ENCODE measurements around the gene LRRC40.
"Not testable (repeated sequence)": the region's sequence is repeated elsewhere in the genome, so short reads cannot be mapped to it uniquely, and the experiment has no call there.

The LRRC40 gene

DNA sequence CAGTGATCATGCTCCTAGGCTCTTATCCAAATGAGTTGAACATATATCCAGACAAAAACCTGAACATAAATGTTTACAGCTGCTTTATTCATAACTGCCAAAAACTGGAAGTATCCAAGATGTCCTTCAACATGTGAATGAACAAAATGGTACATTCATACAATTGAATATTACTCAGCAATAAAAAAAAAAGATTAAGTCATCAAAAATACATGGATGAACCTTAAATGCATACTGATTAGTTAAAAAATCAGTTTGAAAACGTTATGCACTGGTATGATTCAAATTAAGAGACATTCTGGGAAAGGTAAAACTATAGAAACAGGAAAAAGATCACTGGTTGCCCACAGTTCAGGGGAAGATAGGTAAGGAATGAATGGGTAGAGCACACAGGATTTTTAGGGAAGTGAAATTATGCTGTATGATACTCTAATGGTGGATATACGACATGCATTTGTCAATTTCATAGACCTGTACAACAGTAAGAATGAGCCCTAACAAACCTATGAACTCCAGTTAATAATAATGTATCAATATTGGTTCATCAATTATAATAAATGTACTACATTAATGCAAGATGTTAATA is 3.1 kb downstream of the LRRC40 start:
- H3K27ac ChIP-seq = no peak overlapping the region
- TF ChIP-seq ZFX (IDR thresholded peaks at IDR 0.05) = no peak
- TF ChIP-seq, protein P1, sequence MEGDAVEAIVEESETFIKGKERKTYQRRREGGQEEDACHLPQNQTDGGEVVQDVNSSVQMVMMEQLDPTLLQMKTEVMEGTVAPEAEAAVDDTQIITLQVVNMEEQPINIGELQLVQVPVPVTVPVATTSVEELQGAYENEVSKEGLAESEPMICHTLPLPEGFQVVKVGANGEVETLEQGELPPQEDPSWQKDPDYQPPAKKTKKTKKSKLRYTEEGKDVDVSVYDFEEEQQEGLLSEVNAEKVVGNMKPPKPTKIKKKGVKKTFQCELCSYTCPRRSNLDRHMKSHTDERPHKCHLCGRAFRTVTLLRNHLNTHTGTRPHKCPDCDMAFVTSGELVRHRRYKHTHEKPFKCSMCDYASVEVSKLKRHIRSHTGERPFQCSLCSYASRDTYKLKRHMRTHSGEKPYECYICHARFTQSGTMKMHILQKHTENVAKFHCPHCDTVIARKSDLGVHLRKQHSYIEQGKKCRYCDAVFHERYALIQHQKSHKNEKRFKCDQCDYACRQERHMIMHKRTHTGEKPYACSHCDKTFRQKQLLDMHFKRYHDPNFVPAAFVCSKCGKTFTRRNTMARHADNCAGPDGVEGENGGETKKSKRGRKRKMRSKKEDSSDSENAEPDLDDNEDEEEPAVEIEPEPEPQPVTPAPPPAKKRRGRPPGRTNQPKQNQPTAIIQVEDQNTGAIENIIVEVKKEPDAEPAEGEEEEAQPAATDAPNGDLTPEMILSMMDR (conservative IDR thresholded peaks at IDR 0.05) = no peak

DNA sequence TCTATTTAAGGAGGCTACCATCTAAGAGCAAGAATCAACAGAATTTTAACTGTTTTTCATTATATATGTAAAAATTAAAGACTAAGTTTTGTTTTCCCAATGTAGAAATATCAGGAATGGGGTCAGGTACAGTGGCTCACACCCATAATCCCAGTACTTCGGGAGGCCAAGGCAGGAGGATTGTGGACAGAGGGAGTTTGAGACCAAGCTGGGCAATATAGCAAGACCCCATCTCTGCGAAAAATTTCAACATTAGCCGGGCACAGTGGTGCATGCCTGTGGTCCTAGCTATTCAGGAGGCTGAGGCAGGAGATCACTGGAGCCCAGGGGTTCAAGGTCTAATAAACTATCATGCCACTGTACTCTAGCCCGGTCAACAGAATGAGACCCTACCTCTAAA is 5.3 kb downstream of the LRRC40 start:
- TF ChIP-seq ZFX (IDR thresholded peaks at IDR 0.05) = no peak
- TF ChIP-seq, protein P1 (conservative IDR thresholded peaks at IDR 0.05) = no peak
- H3K27ac ChIP-seq = no peak overlapping the region

DNA sequence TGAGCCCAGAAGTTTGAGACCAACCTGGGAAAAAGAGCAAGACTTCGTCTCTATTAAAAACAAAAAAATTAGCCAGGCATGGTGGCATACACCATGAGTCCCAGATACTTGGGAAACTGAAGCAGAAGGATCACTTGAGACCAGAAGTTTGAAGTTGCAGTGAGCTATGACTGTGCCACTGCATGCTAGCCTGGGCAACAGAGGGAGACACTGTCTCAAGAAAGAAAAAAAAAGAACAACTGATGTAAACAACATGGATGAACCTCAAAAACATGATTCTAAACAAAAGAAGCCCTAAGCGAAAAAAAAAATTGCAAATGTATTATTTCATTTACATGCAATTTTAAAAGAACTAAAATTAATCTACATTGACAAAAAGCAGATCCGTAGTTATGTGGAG is 9.0 kb downstream of the LRRC40 start:
- H3K27ac ChIP-seq = no peak overlapping the region
- TF ChIP-seq ZFX (IDR thresholded peaks at IDR 0.05) = no peak
- TF ChIP-seq, protein P1 (conservative IDR thresholded peaks at IDR 0.05) = no peak

DNA sequence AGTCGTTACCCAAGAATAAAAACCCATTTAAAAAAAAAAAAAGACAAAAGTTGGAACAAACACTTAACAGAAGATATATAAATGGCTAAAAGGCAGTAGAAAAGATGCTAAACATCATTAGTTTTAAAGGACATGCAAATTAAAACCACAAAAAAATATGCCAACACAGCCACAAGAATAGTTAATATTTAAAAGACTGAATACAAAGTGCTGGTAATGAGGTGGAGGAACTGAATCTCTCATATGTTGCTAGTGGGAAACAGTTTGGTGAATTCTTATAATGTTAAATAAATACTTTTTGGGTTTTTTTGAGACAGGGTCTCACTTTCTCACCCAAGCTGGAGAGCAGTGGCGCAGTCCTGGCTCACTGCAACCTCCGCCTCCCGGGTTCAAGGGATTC is 10.0 kb downstream of the LRRC40 start:
- H3K27ac ChIP-seq = no peak overlapping the region
- no peak for TF ChIP-seq ZFX (IDR thresholded peaks at IDR 0.05)
- TF ChIP-seq, protein P1 (conservative IDR thresholded peaks at IDR 0.05) = no peak

DNA sequence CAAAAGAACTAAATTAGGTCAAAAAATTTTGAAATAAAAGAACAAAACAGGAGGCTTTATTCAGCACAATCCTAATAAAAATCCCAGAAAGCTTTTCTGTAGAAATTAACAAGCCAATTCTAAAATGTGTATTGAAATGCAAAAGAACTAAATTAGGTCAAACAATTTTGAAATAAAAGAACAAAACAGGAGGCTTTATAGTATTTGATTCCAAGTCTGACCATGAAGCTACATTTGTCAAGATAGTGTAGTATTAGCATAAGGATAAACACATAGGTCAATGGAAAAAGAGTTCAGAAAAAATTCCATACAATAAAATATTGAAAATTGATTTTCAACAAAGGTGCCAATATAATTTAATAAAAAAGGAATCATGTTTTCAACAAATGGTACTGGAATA is 10.8 kb downstream of the LRRC40 start:
- TF ChIP-seq, protein P1 (conservative IDR thresholded peaks at IDR 0.05) = no peak
- TF ChIP-seq ZFX (IDR thresholded peaks at IDR 0.05) = no peak
- H3K27ac ChIP-seq = no peak overlapping the region

DNA sequence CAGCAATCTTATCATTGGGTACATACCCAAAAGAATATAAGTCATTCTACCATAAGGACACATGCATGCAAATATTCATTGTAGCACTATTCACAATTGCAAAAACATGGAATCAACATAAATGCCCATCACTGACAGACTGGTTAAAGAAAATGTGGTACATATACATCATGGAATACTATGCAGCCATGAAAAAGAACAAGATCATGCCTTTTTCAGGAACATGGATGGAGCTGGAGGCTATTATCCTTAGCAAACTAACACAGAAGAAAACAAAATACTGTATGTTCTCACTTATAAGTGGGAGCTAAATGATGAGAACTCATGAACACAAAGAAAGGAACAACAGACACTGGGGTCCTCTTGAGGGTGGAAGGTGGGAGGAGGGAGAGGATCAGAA is 12.9 kb downstream of the LRRC40 start:
- not testable (repeated sequence) for H3K27ac ChIP-seq

DNA sequence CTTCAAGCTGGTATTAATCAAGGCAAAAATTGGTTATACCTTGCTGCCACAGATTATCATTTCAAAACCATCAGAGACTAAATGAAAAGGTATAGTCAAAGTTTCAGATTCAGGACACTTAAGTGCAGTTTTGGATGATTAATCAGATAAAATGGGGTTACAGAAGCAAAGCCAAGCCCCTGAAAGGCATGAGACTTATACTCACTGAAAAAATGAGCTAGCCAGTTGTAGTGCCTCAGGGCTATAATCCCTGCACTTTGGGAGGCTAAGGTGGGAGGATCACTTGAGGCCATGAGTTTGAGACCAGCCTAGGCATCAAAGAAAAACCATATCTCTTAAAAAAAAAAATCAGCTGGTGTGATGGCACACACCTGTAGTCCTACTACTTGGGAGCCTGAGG is 15.2 kb downstream of the LRRC40 start:
- TF ChIP-seq ZFX (IDR thresholded peaks at IDR 0.05) = no peak
- TF ChIP-seq, protein P1 (conservative IDR thresholded peaks at IDR 0.05) = no peak
- no peak overlapping the region for H3K27ac ChIP-seq

DNA sequence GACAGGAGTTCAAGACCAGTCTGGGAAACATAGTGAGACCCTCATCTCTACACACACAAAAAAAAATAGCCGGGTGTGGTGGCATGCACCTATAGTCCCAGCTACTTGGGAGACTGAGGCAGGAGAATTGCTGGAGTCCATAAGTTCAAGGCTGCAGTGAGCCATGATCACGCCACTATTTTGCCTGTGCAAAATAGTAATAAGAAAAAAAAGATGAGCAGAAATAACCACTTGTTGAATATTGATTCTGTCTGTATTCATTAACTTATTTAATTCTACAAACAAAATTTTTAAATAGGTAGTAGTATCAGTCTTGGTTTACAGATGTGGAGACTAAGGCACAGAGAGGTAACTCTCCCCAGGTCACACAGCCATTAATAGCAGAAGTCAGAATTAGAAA is 16.9 kb downstream of the LRRC40 start:
- no peak for TF ChIP-seq ZFX (IDR thresholded peaks at IDR 0.05)
- TF ChIP-seq, protein P1 (conservative IDR thresholded peaks at IDR 0.05) = no peak
- H3K27ac ChIP-seq = no peak overlapping the region

DNA sequence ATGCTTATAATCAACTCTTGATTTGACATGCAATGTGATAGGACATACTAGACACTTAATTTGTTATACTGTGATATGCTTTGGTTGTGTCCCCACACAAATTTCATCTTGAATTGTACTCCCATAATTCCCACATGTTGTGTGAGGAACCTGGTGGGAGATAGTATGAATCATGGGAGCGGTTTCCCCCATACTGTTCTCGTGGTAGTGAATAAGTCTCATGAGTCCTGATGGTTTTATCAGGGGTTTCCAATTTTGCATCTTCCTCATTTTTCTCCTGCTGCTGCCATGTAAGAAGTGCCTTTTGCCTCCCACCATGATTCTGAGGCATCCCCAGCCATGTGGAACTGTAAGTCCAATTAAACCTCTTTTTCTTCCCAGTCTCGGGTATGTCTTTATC is 20.2 kb downstream of the LRRC40 start:
- not testable (repeated sequence) for H3K27ac ChIP-seq
